Tibial nerve (tissue), 4 donors: ENCODE results near the gene PRKCB.

Experiments used
- EP300 ChIP-seq, 2 donors: sonication (generic); formaldehyde crosslinking; IDR thresholded peaks; one replicate each; pipeline ENCODE4 v1.6.1; 2017; ENCODE audit warnings: antibody characterized with exemption in 2 of 2, mild to moderate bottlenecking in 1 of 2
- TF ChIP-seq, protein P1 (sequence below), 5 experiments: fragments of 200-600 bp in 3 of 5; fragments of 450-650 bp in 2 of 5; sonication (generic) in 3 of 5; IDR thresholded peaks; one replicate each; pipeline ENCODE4 v1.5.1; 2016 to 2019; ENCODE audit warnings: antibody characterized with exemption in 5 of 5, mild to moderate bottlenecking in 3 of 5, moderate library complexity in 2 of 5

DNA sequence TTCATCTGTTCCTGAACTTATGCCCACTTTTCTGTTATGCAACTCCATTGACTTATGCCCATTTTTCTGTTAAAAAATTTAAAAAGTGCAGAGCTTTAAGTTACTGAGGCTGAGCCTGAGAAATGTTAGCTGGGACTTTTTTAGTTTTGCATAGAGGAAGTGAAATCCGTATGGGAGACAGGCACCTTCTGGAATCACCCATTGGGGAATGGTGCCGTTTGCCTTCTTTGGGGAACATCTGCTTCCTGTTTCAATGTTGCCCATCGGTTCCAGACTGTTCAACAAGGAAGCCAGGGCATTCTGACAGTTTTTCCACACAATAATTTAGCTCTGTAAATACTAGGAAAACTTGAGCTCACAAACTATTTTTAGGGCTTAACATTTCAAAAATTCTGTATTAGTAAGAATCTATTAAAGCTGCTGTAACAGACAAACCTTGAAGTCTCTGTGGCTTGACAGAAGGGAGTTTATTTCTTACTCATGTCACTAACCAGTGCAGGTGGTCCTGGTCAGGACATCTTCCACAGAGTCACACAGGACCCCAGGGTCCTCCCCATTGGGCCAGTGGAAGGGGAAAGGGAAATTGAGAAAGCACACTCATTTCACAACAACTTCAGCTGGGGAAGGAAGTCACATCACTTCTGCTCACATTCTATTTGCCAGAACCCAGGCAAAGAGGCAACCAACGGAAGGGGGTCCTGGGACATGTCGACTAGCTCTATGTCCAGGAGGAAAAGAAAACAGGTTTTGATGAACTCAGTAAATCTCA lies 17.2 kb downstream of the PRKCB start:
- TF ChIP-seq, protein P1, sequence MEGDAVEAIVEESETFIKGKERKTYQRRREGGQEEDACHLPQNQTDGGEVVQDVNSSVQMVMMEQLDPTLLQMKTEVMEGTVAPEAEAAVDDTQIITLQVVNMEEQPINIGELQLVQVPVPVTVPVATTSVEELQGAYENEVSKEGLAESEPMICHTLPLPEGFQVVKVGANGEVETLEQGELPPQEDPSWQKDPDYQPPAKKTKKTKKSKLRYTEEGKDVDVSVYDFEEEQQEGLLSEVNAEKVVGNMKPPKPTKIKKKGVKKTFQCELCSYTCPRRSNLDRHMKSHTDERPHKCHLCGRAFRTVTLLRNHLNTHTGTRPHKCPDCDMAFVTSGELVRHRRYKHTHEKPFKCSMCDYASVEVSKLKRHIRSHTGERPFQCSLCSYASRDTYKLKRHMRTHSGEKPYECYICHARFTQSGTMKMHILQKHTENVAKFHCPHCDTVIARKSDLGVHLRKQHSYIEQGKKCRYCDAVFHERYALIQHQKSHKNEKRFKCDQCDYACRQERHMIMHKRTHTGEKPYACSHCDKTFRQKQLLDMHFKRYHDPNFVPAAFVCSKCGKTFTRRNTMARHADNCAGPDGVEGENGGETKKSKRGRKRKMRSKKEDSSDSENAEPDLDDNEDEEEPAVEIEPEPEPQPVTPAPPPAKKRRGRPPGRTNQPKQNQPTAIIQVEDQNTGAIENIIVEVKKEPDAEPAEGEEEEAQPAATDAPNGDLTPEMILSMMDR (IDR thresholded peaks at IDR 0.05) = no peak
- TF ChIP-seq EP300 (IDR thresholded peaks at IDR 0.05) = no peak
